Measurements from ENCODE around the gene SPR.

Gene SPR

GRCh38 chr2:72926368-72926767 is 39.2 kb downstream of the SPR start:
- Histone ChIP-seq H3K27me3 (ENCODE audit: control insufficient read depth, insufficient read depth, low read length) (peaks cover 96% of the 10 kb centered on the region), H3K9ac (ENCODE audit: low read depth, low read length) (no peak overlapping the region), H3K4me3 (ENCODE audit: low read length) (no peak overlapping the region), H3K4me2 (ENCODE audit: low read length) (no peak overlapping the region), H3K36me3 (ENCODE audit: insufficient read depth, low read length) (no peaks in the 10 kb centered on the region), H3K9me3 (replicated peaks; ENCODE audit: low read length) (no peaks in the 10 kb centered on the region), H3K4me1 (ENCODE audit: control insufficient read depth, insufficient read depth, low read length) (peaks cover 5% of the 10 kb centered on the region)

GRCh38 chr2:72926811-72927465 is 39.7 kb downstream of the SPR start:
- peaks cover 11% of the 10 kb centered on the region for H3K4me1 ChIP-seq (ENCODE audit: control insufficient read depth, insufficient read depth, low read length)
- H3K4me3 ChIP-seq (ENCODE audit: low read length): no peak overlapping the region
- H3K4me2 ChIP-seq (ENCODE audit: low read length): no peak overlapping the region
- no peaks in the 10 kb centered on the region for H3K9me3 ChIP-seq (replicated peaks; ENCODE audit: low read length)
- peaks cover 91% of the 10 kb centered on the region for H3K27me3 ChIP-seq (ENCODE audit: control insufficient read depth, insufficient read depth, low read length)
- H3K9ac ChIP-seq (ENCODE audit: low read depth, low read length): no peak overlapping the region
- H3K36me3 ChIP-seq (ENCODE audit: insufficient read depth, low read length): no peaks in the 10 kb centered on the region

- H3K27me3 ChIP-seq (ENCODE audit: control insufficient read depth, insufficient read depth, low read length): peaks cover 81% of the 10 kb centered on the region
- no peak overlapping the region for H3K9ac ChIP-seq (ENCODE audit: low read depth, low read length)
These were observed 40.7 kb downstream of the SPR start for GRCh38 chr2:72927619-72928550.

GRCh38 chr2:72929010-72929409 is 41.8 kb downstream of the SPR start:
- Histone ChIP-seq H3K4me3 (ENCODE audit: low read length) (no peak overlapping the region), H3K36me3 (ENCODE audit: insufficient read depth, low read length) (no peaks in the 10 kb centered on the region), H3K9me3 (replicated peaks; ENCODE audit: low read length) (no peaks in the 10 kb centered on the region), H3K9ac (ENCODE audit: low read depth, low read length) (no peak overlapping the region), H3K4me1 (ENCODE audit: control insufficient read depth, insufficient read depth, low read length) (peaks cover 17% of the 10 kb centered on the region), H3K4me2 (ENCODE audit: low read length) (no peak overlapping the region), H3K27me3 (ENCODE audit: control insufficient read depth, insufficient read depth, low read length) (peaks cover 70% of the 10 kb centered on the region)

More at GRCh38 chr2:72927619-72928550, 40.7 kb downstream of the SPR start:
- H3K4me2 ChIP-seq (ENCODE audit: low read length): no peak overlapping the region
- H3K4me3 ChIP-seq (ENCODE audit: low read length): no peak overlapping the region
- H3K36me3 ChIP-seq (ENCODE audit: insufficient read depth, low read length): no peaks in the 10 kb centered on the region
- no peaks in the 10 kb centered on the region for H3K9me3 ChIP-seq (replicated peaks; ENCODE audit: low read length)
- peaks cover 17% of the 10 kb centered on the region for H3K4me1 ChIP-seq (ENCODE audit: control insufficient read depth, insufficient read depth, low read length)

GRCh38 chr2:72931280-72931910 is 44.2 kb downstream of the SPR start:
- Histone ChIP-seq H3K4me1 (ENCODE audit: control insufficient read depth, insufficient read depth, low read length) (peaks cover 17% of the 10 kb centered on the region), H3K4me2 (ENCODE audit: low read length) (peak overlapping the region; percentile 43), H3K27me3 (ENCODE audit: control insufficient read depth, insufficient read depth, low read length) (peaks cover 57% of the 10 kb centered on the region), H3K9me3 (replicated peaks; ENCODE audit: low read length) (no peaks in the 10 kb centered on the region), H3K4me3 (ENCODE audit: low read length) (no peak overlapping the region), H3K36me3 (ENCODE audit: insufficient read depth, low read length) (no peaks in the 10 kb centered on the region), H3K9ac (ENCODE audit: low read depth, low read length) (no peak overlapping the region)

- Histone ChIP-seq H3K9ac (ENCODE audit: low read depth, low read length) (no peak overlapping the region), H3K9me3 (replicated peaks; ENCODE audit: low read length) (no peaks in the 10 kb centered on the region), H3K27me3 (ENCODE audit: control insufficient read depth, insufficient read depth, low read length) (peaks cover 53% of the 10 kb centered on the region), H3K36me3 (ENCODE audit: insufficient read depth, low read length) (no peaks in the 10 kb centered on the region), H3K4me2 (ENCODE audit: low read length) (peak overlapping the region; percentile 43), H3K4me3 (ENCODE audit: low read length) (no peak overlapping the region), H3K4me1 (ENCODE audit: control insufficient read depth, insufficient read depth, low read length) (peaks cover 17% of the 10 kb centered on the region)
These were observed 45.0 kb downstream of the SPR start for GRCh38 chr2:72932045-72932740.

GRCh38 chr2:72932805-72933204 is 45.6 kb downstream of the SPR start:
- Histone ChIP-seq H3K4me1 (ENCODE audit: control insufficient read depth, insufficient read depth, low read length) (peaks cover 17% of the 10 kb centered on the region), H3K27me3 (ENCODE audit: control insufficient read depth, insufficient read depth, low read length) (peaks cover 52% of the 10 kb centered on the region), H3K9ac (ENCODE audit: low read depth, low read length) (no peak overlapping the region), H3K36me3 (ENCODE audit: insufficient read depth, low read length) (no peaks in the 10 kb centered on the region), H3K4me2 (ENCODE audit: low read length) (no peak overlapping the region), H3K9me3 (replicated peaks; ENCODE audit: low read length) (no peaks in the 10 kb centered on the region), H3K4me3 (ENCODE audit: low read length) (no peak overlapping the region)

- H3K9ac ChIP-seq (ENCODE audit: low read depth, low read length): no peak overlapping the region
- no peak overlapping the region for H3K4me2 ChIP-seq (ENCODE audit: low read length)
- peaks cover 17% of the 10 kb centered on the region for H3K4me1 ChIP-seq (ENCODE audit: control insufficient read depth, insufficient read depth, low read length)
- no peaks in the 10 kb centered on the region for H3K36me3 ChIP-seq (ENCODE audit: insufficient read depth, low read length)
- H3K4me3 ChIP-seq (ENCODE audit: low read length): no peak overlapping the region
- peaks cover 48% of the 10 kb centered on the region for H3K27me3 ChIP-seq (ENCODE audit: control insufficient read depth, insufficient read depth, low read length)
- H3K9me3 ChIP-seq (replicated peaks; ENCODE audit: low read length): no peaks in the 10 kb centered on the region
These were observed 46.0 kb downstream of the SPR start for GRCh38 chr2:72933207-72933606.

- no peak overlapping the region for H3K4me3 ChIP-seq (ENCODE audit: low read length)
- H3K36me3 ChIP-seq (ENCODE audit: insufficient read depth, low read length): no peaks in the 10 kb centered on the region
- H3K9me3 ChIP-seq (replicated peaks; ENCODE audit: low read length): no peaks in the 10 kb centered on the region
- peaks cover 43% of the 10 kb centered on the region for H3K27me3 ChIP-seq (ENCODE audit: control insufficient read depth, insufficient read depth, low read length)
- H3K4me2 ChIP-seq (ENCODE audit: low read length): no peak overlapping the region
- no peak overlapping the region for H3K9ac ChIP-seq (ENCODE audit: low read depth, low read length)
- peaks cover 17% of the 10 kb centered on the region for H3K4me1 ChIP-seq (ENCODE audit: control insufficient read depth, insufficient read depth, low read length)
These were observed 46.5 kb downstream of the SPR start for GRCh38 chr2:72933646-72934151.

GRCh38 chr2:72934683-72935610 is 47.7 kb downstream of the SPR start:
- Histone ChIP-seq H3K9ac (ENCODE audit: low read depth, low read length) (no peak overlapping the region), H3K27me3 (ENCODE audit: control insufficient read depth, insufficient read depth, low read length) (peaks cover 31% of the 10 kb centered on the region), H3K4me1 (ENCODE audit: control insufficient read depth, insufficient read depth, low read length) (peaks cover 17% of the 10 kb centered on the region), H3K4me3 (ENCODE audit: low read length) (no peak overlapping the region), H3K9me3 (replicated peaks; ENCODE audit: low read length) (no peaks in the 10 kb centered on the region), H3K4me2 (ENCODE audit: low read length) (no peak overlapping the region), H3K36me3 (ENCODE audit: insufficient read depth, low read length) (no peaks in the 10 kb centered on the region)
